Stomach (tissue), 9 donors: ENCODE measurements around the gene FAM89B. TPM values are rescaled to one million over a fixed set of nuclear protein-coding genes. Genes with fewer than 3 reads are reported as not detected.

Experiments
- DNase-seq, 2 donors: peaks; one replicate each; pipeline versions ENCODE4 v3.0.0 to v3.0.0-alpha.2; 2013 to 2019
- H3K27ac ChIP-seq, 5 donors: fragments of 200-600 bp in 4 of 5; sonication (generic) in 4 of 5; one replicate each; pipeline ENCODE4 v1.5.1; 2013 to 2019; ENCODE audit warnings: mild to moderate bottlenecking in 1 of 5, moderate library complexity in 1 of 5
- H3K27me3 ChIP-seq, 3 donors: fragments of 200-600 bp; sonication (generic); one replicate each; pipeline ENCODE4 v1.5.1; 2017 to 2019; ENCODE audit warnings: mixed run types in 1 of 3
- H3K36me3 ChIP-seq, 4 donors: fragments of 200-600 bp; sonication (generic); 1 replicate in 3 of 4; 2 replicates in 1 of 4; pipeline ENCODE4 v1.5.1; 2016 to 2019
- H3K4me1 ChIP-seq, 4 donors: fragments of 200-600 bp; sonication (generic); one replicate each; pipeline ENCODE4 v1.5.1; 2016 to 2019
- H3K4me3 ChIP-seq, 4 donors: fragments of 200-600 bp; sonication (generic) in 3 of 4; one replicate each; pipeline ENCODE4 v1.5.1; 2016 to 2019; ENCODE audit warnings: mild to moderate bottlenecking in 1 of 4
- H3K9me3 ChIP-seq, 4 donors: fragments of 200-600 bp; sonication (generic); one replicate each; pipeline ENCODE4 v1.5.1; 2016 to 2019
- EP300 ChIP-seq: sonication (generic); formaldehyde crosslinking; IDR thresholded peaks from one replicate; pipeline ENCODE4 v1.6.1; 2017; ENCODE audit warnings: antibody characterized with exemption
- POLR2A ChIP-seq, 4 donors: fragments of 450-650 bp; IDR thresholded peaks; one replicate each; pipeline ENCODE4 v1.6.1; 2016; ENCODE audit warnings: antibody characterized with exemption in 4 of 4, control low read depth in 2 of 4, mild to moderate bottlenecking in 1 of 4, moderate library complexity in 1 of 4
- POLR2AphosphoS5 ChIP-seq, 3 donors: sonication (generic); formaldehyde crosslinking; IDR thresholded peaks; one replicate each; pipeline ENCODE4 v1.6.1; 2016; ENCODE audit warnings: antibody characterized with exemption in 3 of 3
- WGBS, 5 donors: extraction: QIAGEN DNeasy Blood & Tissue Kit in 3 of 5; methylation state at CpG; one replicate each; pipeline versions ENCODE4 v1.1.5 to v1.1.7; 2013 to 2018; 5-methylcytosine and 5-hydroxymethylcytosine counted together
- intact Hi-C: fragments of 100-400 bp; cut with DNase I; formaldehyde crosslinking; loops from one replicate; pipeline ENCODE4 v1.15.1; 2023; ENCODE audit warnings: low total_unique reads
- polyA plus RNA-seq, 3 donors: library from polyadenylated mRNA; stranded (reverse); fragments of 200-250 nt; gene quantifications; one replicate each; pipeline ENCODE4 v1.2.3, GENCODE V29; 2013
- total RNA-seq, 5 donors: library from RNA; depleted of rRNA; stranded (reverse); fragments of >200 nt; gene quantifications; one replicate each; pipeline versions ENCODE4 v1.1.0 to v1.2.3, GENCODE V29; 2014 to 2016
- TF ChIP-seq, protein P1 (sequence below), 7 experiments: fragments of 450-650 bp in 4 of 7; fragments of 200-600 bp in 3 of 7; sonication (generic) in 3 of 7; IDR thresholded peaks; one replicate each; pipeline ENCODE4 v1.5.1; 2016 to 2019; ENCODE audit warnings: antibody characterized with exemption in 7 of 7, control low read depth in 2 of 7, mild to moderate bottlenecking in 1 of 7
- donor health status: healthy with polysubstance abuse.
- donor health status: Bipolar disorder and iron deficiency.
- donor health status: healthy.

Gene FAM89B
- total and polyA plus RNA-seq, 8 donors = 3.9 to 68.2 (median 56.8) TPM

DNA sequence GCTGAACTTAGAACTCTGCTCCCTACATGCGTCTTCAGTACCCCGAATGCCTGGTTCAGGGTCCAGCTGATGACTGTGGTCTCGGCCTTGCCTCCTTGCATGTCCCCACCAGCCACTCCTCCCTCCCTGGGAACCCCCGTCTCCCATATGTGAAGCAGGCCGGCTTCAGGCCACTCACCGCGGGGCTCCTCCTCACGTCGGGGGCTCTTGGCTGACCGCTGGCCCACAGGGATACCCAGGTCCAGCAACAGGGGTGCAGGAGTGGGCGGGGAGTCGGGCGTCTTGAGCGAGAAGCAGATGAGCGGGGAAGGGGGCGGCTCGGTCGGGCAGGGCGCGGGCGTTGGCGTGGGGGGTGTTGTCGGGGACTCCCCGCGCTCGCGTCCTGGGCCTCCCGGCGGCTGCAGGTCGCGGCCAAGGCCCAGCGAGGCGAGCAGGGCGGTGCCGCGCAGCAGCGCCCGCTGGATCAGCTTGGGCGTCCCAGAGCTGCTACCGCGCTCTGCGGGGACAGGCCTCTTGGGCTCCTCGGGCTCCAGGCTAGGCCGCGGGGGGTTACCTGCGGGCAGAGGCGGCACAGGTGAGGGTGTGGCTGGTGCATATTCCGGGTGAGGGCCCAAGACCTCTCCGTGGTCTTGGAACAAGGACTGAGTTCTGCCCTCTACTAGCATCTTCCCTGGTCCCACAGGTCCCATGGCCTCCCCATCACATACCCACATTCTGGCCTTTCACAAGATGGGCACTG, 27.0 kb downstream of the FAM89B start:
- intact Hi-C loops = no loop called here
- peaks cover 37 to 77% (median 68%) of the 10 kb centered on the region in 4 donors for H3K36me3 ChIP-seq

GRCh38 chr11:65599955-65600246, 27.6 kb downstream of the FAM89B start:
- Histone ChIP-seq H3K27ac (no peak overlapping the region), H3K4me1 (peaks cover 0 to 15% (median 10%) of the 10 kb centered on the region in 4 donors), H3K4me3 (no peak overlapping the region), H3K9me3 (no peaks in the 10 kb centered on the region), H3K36me3 (peaks cover 42 to 82% (median 73%) of the 10 kb centered on the region in 4 donors), H3K27me3 (no peaks in the 10 kb centered on the region)
- no peak for DNase-seq
- TF ChIP-seq, protein P1, sequence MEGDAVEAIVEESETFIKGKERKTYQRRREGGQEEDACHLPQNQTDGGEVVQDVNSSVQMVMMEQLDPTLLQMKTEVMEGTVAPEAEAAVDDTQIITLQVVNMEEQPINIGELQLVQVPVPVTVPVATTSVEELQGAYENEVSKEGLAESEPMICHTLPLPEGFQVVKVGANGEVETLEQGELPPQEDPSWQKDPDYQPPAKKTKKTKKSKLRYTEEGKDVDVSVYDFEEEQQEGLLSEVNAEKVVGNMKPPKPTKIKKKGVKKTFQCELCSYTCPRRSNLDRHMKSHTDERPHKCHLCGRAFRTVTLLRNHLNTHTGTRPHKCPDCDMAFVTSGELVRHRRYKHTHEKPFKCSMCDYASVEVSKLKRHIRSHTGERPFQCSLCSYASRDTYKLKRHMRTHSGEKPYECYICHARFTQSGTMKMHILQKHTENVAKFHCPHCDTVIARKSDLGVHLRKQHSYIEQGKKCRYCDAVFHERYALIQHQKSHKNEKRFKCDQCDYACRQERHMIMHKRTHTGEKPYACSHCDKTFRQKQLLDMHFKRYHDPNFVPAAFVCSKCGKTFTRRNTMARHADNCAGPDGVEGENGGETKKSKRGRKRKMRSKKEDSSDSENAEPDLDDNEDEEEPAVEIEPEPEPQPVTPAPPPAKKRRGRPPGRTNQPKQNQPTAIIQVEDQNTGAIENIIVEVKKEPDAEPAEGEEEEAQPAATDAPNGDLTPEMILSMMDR (IDR thresholded peaks at IDR 0.05) = no peak
- TF ChIP-seq POLR2A (IDR thresholded peaks at IDR 0.05) (no peak), EP300 (no peak), POLR2AphosphoS5 (IDR thresholded peaks at IDR 0.05) (no peak)
- intact Hi-C loops = no loop called here
- WGBS, 5 donors = 92 to 96% (median 93%) methylated on average over 4 to 6 of the region's 6 CpGs; no CpG with 5 or more reads in 1 of the 5 donors

More for the DNA sequence above, 27.0 kb downstream of the FAM89B start:
- no peaks in the 10 kb centered on the region for H3K9me3 ChIP-seq
- no peaks in the 10 kb centered on the region for H3K27me3 ChIP-seq
- H3K4me1 ChIP-seq = peaks cover 0 to 21% (median 15%) of the 10 kb centered on the region in 4 donors
- TF ChIP-seq, protein P1 (IDR thresholded peaks at IDR 0.05) = no peak
- TF ChIP-seq POLR2A (IDR thresholded peaks at IDR 0.05) = no peak
- H3K4me3 ChIP-seq = no peak overlapping the region
- 83 to 89% (median 88%) methylated on average over 38 to 49 of the region's 49 CpGs for WGBS, 5 donors
- DNase-seq = no peak
- no peak overlapping the region for H3K27ac ChIP-seq

GRCh38 chr11:65604258-65604657, 31.9 kb downstream of the FAM89B start:
- DNase-seq = no peak
- TF ChIP-seq POLR2AphosphoS5 (IDR thresholded peaks at IDR 0.05) = no peak
- TF ChIP-seq, protein P1 (IDR thresholded peaks at IDR 0.05) = no peak
- TF ChIP-seq EP300 = no peak
- TF ChIP-seq POLR2A (IDR thresholded peaks at IDR 0.05) = no peak
- no peaks in the 10 kb centered on the region for H3K9me3 ChIP-seq
- H3K4me3 ChIP-seq = no peak overlapping the region
- H3K4me1 ChIP-seq = peaks cover 21 to 31% (median 24%) of the 10 kb centered on the region in 4 donors
- intact Hi-C loops = no loop called here
- no peak overlapping the region for H3K27ac ChIP-seq
- WGBS, 5 donors = 93 to 100% (median 100%) methylated on average over 1 of the region's 1 CpG
- no peaks in the 10 kb centered on the region for H3K27me3 ChIP-seq
- H3K36me3 ChIP-seq = peaks cover 38 to 96% (median 83%) of the 10 kb centered on the region in 4 donors

DNA sequence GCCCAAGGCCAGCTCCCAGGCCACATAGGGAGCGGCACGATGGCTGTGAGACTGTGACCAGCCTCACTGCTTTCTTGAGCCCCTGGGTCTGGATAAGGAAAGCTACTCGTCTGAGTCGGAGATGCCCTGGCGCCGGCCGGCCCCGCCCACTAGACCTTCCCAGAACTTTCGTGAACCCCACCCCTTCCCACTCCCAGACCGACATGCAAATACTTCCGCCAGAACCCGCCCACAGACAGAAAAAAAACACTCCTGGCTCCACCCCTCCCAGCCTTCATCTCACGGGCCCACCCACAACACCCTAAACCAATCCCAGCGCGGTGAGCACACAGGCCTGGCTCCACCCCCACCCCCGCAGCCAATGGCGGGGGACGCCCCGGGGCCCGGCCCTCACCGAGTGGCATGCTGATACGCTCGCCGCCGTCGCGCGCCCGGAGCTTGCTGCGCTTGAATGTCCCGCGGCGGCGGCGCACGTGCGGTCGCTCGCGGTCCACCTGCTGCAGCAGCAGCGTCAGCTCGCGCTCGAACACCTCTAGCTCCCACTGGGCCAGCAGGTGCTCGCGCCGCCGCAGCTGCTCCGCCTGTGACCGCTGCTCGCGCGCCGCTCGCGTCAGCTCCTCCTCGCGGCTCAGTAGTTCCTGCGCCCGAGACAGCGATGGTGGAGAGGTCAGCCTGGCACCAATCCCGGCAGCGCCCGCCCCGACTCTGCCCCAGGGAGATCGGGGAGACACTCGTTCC, 34.7 kb downstream of the FAM89B start:
- WGBS, 5 donors = 15 to 29% (median 24%) methylated on average over 44 to 67 of the region's 67 CpGs
- DNase-seq = peak; percentile 95 to 98
- intact Hi-C loops = no loop called here
- H3K9me3 ChIP-seq = no peaks in the 10 kb centered on the region
- TF ChIP-seq POLR2AphosphoS5 (IDR thresholded peaks at IDR 0.05) (peak in 1 of 3 donors; percentile 65), EP300 (no peak), POLR2A (IDR thresholded peaks at IDR 0.05) (peak in 1 of 4 donors; percentile 21)
- TF ChIP-seq, protein P1 (IDR thresholded peaks at IDR 0.05) = no peak
- peaks cover 37 to 92% (median 86%) of the 10 kb centered on the region in 4 donors for H3K36me3 ChIP-seq
- no peaks in the 10 kb centered on the region for H3K27me3 ChIP-seq
- H3K27ac ChIP-seq = peak overlapping the region; percentile 31 to 84 (median 84)
- peak overlapping the region; percentile 23 to 45 (median 32) for H3K4me3 ChIP-seq
- peaks cover 44 to 59% (median 52%) of the 10 kb centered on the region in 4 donors for H3K4me1 ChIP-seq
